Frontal cortex (tissue), 4 donors: ENCODE data around the gene NTRK1. TPM values are rescaled to one million over a fixed set of nuclear protein-coding genes. Genes with fewer than 3 reads are reported as not detected.

Source experiments
- DNase-seq, 2 donors: peaks; one replicate each; pipeline ENCODE4 v3.0.0; 2012; ENCODE audit warnings: low spot score in 2 of 2
- FAIRE-seq: peaks from 2 replicates; lab custom pipeline; 2012; peaks lifted over from hg19 to GRCh38; lab: Jason Lieb, UNC
- total RNA-seq: library from RNA; depleted of rRNA; stranded (reverse); fragments of >200 nt; gene quantifications from one replicate; pipeline ENCODE4 v1.2.3, GENCODE V29; 2014
- donor health status: control.
- donor health status: control.
- donor health status: control.

NTRK1 gene
- total RNA-seq, 1 donor from 2014 or later: 0.41 TPM

DNA sequence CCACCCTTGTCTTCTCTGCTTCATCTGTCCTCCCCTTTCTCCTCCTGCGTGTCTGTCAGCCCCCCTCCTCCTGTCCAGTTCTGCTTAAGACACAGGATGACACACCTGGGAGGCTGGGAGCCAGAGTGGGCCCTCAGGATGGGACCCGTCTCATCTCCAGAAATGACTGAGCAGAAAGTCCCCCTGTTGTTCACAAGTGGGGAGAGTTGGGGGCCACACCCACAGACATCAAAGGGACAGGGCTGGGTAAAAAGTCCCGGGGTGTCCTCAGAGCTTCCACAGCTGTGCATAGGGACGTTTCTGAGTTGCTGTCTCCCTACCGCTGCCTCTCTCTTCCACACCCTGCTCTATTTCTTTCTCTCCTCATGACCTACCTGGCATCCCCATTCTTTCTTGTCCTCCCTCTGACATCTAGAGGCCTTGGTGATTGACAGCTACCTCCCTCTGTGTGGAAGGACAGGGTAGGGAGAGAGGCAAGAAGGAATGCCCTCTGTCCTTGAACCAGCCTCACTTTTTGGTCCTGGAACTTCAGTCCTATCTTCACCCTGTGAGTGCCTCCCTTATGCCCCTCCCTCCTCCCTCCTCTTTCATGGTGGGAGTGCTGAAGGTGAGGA is 24.5 kb upstream of the NTRK1 start:
- DNase-seq: no peak
- FAIRE-seq: no peak

DNA sequence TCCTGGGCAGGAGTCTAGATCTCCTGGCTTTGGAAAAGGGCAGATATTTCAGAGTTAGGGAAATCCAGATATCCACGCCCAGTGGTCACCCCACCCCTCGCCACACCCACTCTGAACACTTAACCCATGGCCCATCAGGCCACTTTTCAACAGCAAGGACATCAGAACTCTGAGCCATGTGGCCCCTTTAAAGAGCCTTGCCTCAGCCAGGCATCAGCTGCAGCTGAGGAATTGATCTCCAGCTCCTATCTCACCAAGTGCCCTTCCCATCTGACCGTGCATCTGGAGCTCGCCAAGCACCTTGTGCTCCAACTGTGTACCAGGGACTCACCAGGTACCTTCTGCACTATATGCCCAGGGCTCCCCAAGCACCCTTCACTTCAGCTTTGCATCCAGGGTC is 23.8 kb upstream of the NTRK1 start:
- FAIRE-seq (no peak), DNase-seq (no peak)

DNA sequence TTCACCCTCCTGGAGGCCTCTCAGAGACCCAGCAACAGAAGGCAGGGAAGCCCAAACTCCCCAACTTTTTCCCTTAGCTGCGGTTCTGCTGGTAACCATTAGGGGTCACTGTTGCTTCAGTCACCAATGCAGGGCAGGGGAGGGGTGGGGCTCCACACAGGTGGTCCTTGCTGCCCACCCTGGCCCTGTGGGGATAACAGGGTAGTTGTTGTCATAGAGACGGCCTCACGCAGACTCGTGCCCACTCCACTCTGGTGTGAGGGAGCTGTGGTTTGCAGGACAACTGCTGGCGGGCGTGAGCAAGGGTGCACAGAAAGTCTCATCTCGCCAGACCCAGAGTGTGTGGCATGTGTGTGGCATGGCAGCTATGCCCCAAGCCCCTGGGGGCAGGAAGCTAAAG is 21.7 kb upstream of the NTRK1 start:
- DNase-seq (peak in 1 of 2 donors; percentile 60), FAIRE-seq (no peak)

DNA sequence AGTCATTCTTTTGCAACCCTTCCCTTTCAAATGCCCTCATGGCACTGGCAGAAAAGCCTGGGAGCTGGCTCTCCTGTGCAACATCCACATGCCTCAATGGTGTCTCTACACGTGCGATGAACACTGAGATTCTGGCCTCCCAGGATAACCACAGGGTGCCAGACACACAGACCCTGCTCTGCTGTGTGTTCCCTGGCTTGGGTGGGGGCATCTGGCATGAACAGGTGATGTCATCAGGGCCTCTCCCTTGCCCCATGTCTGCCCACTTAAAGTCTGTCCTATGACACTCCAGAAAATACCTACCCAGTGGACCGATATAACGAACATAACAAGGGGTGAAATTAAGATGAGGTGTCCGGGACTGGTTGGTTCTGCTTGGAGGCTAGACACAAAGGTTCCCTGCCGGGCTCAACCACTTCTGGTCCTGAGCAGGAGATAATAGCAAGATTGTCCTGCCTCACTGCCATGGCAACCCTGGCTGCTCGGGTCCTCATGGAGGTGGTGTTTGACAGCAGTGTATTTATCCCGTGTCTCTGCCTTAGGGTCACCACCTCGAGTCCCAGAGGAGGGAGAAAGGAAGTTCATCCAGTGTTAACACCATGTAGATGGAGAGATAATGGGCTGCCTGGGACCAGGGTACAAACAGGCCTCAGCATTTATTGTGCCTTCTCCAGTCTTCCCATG is 21.1 kb upstream of the NTRK1 start:
- FAIRE-seq (no peak), DNase-seq (no peak)

DNA sequence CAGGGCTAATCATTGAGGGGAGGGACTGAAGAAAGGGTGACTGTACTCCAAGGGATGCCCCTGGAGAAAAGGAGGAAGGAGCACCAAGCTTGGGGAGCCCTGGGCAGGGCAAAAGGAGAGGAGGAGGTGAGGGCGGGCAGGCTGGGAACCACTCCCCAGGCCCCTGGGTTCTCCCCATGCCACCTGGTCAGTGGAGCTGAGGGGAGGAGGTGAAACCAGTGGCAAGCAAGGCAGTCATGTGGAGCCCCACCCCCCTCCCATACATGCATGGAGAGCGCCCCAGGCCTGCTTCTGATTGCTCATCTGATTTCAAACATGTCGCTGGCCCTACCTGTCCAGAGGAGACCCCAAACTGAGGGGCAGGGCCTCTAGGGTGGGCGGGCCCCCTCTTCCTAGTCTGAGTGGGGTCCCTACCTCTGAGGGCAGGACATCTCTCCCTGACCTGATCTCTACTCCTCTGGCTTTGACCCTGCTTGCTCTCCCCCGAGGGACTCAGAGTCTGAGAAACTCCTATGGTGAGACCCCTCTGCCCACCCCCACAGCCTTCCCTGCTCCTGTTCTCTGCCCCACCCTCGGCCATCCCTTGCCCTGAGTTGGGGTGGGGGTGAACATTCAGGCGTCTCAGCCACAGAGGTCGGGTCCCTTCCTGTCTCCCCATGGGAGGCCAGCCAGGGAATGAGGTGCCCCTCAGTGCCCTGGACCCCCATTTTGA is 20.3 kb upstream of the NTRK1 start:
- FAIRE-seq: no peak

DNA sequence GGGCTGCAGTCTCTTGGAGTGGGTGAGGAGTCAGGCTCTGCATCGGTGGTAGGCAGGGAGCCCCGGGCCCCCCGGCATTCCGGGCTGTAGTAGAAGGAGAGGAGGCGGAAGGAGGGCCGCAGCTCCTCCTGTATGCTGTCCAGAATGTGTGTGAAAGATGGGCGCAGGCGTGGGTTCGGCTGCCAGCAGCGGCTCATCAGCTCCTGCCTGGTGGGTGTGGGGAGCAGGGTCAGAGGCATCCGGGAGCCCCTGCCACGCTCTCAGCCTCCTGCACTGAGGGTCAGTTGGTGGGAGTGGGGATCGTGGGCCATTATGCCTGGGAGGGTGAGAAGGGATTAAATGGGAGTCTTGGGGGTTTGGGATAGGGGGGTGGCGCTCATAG is 19.8 kb upstream of the NTRK1 start:
- DNase-seq (no peak), FAIRE-seq (no peak)

More for the DNA sequence above, 20.3 kb upstream of the NTRK1 start:
- no peak for DNase-seq

DNA sequence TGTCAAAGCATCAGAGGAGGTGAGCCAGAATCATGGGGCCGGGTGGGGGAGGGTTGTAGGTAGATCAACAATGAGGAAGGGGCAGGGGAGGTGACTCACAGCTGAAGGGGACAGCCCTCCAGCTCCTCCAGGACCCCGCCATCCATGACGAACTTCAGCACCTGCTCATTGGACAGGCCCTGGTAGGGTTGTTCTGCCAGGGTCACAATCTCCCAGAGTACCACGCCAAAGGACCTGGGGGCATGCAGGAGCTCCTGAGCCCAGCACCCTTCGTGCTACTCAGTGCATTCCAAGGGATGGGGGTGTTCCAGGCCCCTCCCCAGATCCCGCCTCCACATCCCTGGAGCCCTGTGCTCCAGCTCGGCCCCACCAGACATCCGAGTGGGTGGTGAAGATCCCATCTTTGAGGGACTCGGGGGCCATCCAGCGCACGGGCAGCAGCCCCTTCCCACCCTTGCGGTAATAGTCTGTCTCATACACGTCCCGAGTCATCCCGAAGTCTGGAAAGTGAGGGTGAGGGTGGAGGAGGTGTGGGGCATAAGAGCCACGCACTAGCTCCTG is 19.3 kb upstream of the NTRK1 start:
- FAIRE-seq (no peak), DNase-seq (no peak)

DNA sequence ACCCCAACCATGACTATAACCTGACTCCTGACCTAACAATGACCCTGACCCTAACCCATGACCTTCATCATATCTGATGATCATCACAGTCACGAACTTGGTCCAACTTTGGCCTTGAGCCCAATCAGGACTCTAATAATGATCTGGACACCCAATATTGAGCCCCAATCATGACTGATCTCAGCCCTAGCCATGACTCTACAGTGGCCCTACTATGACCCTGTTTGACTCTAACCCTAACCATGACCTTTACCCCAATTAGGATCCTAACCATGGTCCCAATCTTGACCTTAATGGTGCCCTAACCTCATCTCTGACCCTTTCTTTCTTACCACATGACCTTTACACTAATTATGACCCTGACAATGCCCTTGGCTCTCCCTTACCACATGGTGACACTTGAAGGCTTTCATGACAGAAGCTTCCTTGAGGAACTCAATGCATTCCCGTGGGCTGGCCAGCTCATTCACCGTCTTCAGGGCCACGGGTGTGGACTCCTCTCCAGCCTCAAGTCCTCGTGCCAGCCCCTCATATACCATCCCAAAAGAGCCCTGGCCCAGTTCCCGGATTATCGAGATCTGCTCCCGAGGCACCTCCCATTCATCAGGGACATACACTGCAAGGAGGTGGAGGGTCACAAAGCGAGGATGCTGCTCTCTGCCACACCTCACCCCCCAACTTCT is 17.9 kb upstream of the NTRK1 start:
- no peak for FAIRE-seq
- DNase-seq: no peak

DNA sequence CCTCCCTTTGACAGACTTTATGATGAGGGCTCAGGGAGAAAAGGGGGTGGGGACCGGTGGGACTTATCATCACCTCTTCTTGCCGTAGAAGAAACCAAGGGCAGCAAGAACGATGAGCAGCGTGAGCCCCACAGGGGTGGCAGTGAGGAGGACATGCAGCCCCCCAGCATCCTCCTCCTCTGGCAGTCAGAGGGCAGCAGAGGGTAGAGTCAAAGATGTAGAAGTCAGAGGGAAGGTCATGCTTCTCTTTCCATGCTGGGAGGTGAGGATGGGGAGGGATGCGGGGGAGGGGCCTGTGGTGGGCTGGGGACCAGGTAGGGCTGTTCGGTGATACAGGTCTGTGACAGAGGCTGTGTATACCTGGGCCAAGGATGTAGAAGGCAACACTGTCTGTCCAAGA is 16.6 kb upstream of the NTRK1 start:
- DNase-seq (no peak), FAIRE-seq (no peak)

DNA sequence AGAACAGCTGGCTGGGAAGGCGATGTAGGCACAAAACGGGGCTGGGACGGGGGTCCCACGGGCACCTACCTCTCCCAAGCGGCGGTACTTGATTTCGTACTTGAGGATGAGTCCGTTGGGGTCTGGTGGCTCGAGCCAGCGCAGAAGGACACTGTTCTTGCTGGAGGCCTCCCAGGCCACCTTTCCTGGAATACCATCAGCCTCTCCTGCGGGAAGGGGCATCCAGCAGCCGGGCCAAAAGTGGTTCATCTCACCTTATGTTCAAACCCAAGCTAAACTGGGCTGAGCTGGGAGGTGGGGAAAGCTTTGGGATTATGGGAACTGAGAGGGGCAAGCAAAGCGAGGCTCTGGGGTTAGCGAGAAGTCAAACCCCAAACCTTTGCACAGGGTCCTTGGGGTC is 16.0 kb upstream of the NTRK1 start:
- FAIRE-seq (no peak), DNase-seq (no peak)

DNA sequence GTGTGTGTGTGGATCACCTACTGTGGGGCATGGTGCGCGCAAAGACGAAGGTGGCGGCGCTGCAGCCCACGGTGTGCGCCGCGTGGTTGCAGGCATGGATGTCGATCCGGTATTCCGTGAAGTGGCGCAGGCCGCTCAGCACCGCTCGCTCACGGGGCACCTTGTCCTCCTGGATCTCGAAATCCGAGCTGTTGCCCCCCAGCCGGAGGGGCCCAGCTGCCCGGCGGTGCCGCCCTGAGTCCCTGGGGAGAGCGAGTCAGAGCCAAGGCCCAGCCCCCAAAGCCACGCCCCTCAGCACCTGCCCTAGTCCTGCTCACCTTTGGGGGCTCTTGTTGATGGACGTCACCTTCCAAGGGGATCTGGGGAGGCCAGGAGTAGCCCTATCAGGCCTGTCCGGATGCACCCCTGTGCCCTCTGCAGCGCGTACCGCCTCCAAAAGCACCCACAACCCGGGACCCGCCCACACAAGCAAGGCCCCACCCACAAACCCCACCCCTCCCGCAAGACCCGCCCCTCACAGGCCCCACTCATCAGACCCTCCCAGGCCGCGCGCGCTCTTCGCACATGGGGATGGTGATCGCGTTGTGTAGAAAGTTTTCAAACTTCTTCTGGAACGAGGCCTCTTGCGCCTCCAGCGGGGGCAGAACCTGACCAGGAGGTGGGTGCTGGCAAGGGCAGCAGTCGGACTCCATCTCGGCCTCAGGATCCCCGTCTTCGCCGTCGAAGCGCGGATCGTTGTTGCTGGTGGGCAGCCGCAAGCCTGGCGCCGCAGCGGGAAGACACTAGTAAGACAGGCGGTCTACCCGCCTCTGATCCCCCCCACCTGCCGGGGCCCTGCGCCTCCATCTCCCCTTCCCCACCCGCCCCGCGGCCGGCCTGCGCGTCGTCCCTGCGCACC is 15.4 kb upstream of the NTRK1 start:
- no peak for FAIRE-seq
- DNase-seq: no peak

DNA sequence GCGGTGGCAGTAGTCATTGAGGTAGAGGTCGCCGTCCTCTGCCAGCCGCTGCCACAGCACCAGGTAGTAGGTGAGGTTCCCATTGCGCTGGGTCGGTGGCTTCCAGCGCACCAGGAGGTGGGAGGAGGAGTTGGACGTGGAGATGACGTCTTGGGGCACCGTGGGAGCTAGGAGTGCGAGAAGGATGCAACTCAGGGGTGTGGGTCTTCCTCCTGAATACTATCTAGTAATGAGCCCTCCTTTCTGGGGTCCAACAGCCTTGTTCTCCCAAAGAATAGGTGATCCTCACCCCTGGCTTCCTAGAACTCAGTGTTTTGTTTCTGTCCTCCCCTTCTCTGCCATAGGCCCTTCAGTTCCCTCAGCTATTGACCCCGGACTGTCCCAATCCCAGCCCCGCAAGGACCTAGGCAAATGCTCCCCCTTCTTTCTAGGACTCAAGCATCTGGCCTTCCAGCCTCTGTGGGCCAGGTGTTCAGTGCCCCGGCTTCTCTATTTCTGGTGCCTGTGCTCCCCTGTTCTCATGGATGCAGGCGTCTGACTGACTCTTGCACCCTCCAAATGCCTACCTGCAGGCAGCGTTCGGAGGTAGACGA is 14.6 kb upstream of the NTRK1 start:
- DNase-seq: no peak
- no peak for FAIRE-seq

DNA sequence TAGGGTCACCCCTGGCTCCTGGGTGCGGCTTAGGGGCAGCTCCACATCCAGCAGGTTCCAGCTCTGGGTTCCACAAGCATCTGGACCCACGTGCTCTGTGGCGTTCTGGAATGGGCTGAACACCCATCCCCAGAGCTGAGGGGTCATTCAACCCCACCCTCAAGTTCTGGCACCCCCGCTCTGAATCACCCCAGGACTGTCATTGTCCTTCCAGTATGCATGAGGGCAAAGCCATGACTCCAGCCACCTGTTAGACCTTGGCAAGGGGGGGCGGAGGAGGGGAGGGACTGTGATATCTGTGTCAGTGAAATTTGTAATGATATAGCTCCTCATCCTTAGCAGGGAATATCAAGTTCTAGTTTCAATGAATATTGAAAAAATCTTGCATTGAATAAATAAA is 14.0 kb upstream of the NTRK1 start:
- FAIRE-seq (no peak), DNase-seq (no peak)

DNA sequence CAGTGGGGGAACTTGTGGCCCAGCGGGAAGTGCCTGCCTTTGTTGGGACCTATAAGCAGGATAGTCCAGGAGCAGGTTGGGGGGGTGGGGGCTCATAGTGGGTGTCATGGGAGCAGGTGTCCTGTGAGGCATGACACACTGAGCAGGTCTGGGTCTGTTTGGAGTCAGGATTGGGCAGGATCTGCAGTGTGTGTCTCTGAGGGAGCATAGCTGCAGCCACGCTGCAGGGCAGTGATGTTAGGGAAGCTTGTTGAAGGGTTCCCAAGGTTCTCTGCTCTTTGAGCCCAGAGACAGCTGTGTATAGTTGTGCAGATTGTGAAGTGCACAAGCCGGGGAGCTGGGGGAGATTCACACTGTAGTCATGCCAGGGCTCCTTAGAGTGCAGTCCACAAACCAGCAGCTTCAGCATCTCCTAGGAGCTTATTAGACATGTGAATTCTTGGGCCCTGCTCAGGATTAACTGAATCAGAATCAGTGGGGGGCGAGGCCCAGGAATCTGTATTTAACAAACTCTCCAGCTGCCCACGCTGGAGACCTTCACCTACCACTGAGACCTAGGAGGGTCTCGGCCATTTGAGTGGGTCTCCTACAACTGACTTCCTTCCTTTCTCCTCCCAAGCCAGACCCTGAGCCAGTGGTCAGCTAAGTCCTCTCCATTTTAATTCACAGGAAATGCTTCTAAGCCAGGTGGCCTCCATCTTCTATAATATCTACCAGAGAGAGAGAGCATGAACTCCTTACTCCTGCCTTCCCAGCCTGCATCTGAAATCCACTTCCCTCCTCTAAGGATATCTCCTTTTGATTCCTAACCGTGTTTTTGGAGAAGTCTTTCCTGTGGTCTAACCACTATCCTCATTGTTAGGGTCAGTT is 12.8 kb upstream of the NTRK1 start:
- DNase-seq (peak in 1 of 2 donors; percentile 14), FAIRE-seq (no peak)

DNA sequence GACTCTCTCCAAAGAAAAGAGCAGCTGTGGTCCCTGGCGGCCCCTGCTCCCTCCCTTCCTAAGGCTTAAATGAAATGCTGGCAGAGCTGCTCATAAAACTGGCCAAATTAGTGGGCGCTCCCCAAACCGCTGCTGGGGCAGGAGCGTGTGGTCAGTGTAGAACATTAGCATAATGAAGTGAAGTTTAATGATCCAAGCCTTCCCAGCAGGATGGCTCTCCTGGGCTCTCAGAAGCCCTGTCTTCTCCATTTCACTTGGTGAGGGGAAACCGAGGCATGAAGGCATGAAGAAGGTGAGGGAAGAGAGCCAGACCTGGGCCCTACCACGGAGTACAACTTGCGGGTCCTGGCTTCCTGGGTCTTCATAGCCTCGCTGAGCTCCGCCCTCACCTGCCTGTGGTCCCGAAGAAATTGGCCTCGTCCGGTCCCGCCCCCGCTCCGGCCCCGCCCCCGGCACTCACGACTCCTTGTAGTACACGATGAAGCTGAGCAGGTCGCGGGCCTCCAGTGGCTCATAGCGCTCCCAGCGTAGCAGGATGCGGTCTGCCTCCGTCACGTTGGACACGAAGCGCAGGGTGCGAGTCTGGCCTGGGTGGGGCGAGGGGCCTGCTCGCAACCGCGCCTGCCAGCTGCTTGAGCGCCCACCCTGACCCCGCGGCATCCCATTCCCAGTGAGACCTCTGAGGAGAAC is 12.1 kb upstream of the NTRK1 start:
- DNase-seq (peak in 1 of 2 donors; percentile 27), FAIRE-seq (no peak)

DNA sequence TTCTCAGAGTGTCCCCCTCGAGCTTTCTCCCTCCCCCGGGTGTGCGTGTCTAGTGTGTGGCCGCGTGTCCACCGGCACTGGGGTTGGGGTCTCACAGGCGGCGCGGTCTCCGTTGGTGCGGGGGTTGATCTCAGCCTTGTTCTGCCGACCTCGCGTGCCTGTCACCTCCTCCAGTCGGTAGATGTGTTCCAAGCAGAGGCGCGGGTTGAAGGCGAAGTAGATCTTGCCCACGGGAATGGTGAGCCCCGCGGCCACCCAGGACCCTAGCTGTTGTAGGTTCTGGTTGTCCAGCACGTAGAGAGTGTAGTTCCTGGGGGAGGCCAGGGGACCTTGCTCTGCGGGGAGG is 11.5 kb upstream of the NTRK1 start:
- no peak for DNase-seq
- FAIRE-seq: no peak

DNA sequence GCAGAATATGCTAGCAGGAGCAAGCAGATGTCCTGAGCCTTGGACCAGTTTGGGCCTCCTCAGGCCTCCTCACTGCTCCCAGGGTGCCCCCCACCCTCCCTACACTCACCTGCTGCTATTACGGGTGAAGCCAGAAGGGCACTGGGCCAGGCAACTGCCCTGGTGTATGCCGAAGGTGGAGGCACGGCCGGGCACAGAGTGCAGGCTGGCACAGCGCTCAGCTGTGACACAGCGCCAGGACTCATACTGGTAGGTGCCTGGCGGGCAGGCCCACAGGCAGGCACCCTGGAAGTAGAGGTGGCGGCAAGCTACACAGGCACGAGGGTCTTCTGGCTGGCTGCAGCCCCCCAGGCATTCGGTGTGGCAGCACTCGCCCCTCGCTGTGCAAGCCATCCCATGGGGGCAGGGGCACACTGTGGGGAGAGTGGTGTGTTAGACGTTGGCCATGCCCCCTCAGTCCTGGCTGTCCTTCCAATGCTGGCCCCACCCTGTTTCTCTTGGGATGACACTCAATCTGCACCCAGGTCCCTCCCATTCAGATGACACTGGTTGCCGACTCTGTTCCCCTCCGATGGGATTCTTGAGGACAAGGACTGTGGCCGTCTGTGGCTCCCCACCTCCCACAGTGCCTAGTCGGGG is 8.8 kb upstream of the NTRK1 start:
- FAIRE-seq: no peak
- DNase-seq: no peak
